Liver (tissue), 9 donors: ENCODE results near the gene TSPAN33. TPM values are rescaled to one million over a fixed set of nuclear protein-coding genes. Genes with fewer than 3 reads are reported as not detected.

Experiments used
- DNase-seq: peaks from one replicate; pipeline ENCODE4 v3.0.0-alpha.2; 2017; ENCODE audit warnings: low spot score
- H3K27ac ChIP-seq, 2 donors: one replicate each; pipeline ENCODE4 v1.7.0; 2013; ENCODE audit warnings: inconsistent platforms in 2 of 2, low read length in 2 of 2, control low read depth in 1 of 2, low read depth in 1 of 2, mild to moderate bottlenecking in 1 of 2
- H3K27me3 ChIP-seq, 4 donors: one replicate each; pipeline versions ENCODE4 v1.6.1 to v1.7.0; 2013; ENCODE audit warnings: low read length in 3 of 4, inconsistent platforms in 1 of 4, mild to moderate bottlenecking in 1 of 4, moderate library complexity in 1 of 4; ENCODE audit not compliant: control insufficient read depth in 4 of 4, insufficient read depth in 4 of 4
- H3K36me3 ChIP-seq, 4 donors: one replicate each; pipeline versions ENCODE4 v1.6.1 to v1.7.0; 2013; ENCODE audit warnings: low read length in 3 of 4, mild to moderate bottlenecking in 3 of 4, low read depth in 1 of 4, moderate library complexity in 1 of 4; ENCODE audit not compliant: control insufficient read depth in 4 of 4, insufficient read depth in 3 of 4
- H3K4me1 ChIP-seq, 4 donors: one replicate each; pipeline versions ENCODE4 v1.6.1 to v1.7.0; 2013; ENCODE audit warnings: low read length in 3 of 4, mild to moderate bottlenecking in 3 of 4, moderate library complexity in 1 of 4; ENCODE audit not compliant: control insufficient read depth in 4 of 4, insufficient read depth in 4 of 4
- H3K4me3 ChIP-seq, 3 donors: one replicate each; pipeline versions ENCODE4 v1.6.1 to v1.7.0; 2013; ENCODE audit warnings: low read length in 3 of 3, control low read depth in 1 of 3, low read depth in 1 of 3, mild to moderate bottlenecking in 1 of 3
- H3K9ac ChIP-seq, 2 donors: one replicate each; pipeline ENCODE4 v1.7.0; 2013; ENCODE audit warnings: low read length in 2 of 2, mild to moderate bottlenecking in 2 of 2, moderate library complexity in 2 of 2, control low read depth in 1 of 2, low read depth in 1 of 2
- H3K9me3 ChIP-seq, 4 donors: one replicate each; pipeline versions ENCODE4 v1.6.1 to v1.7.0; 2013; ENCODE audit warnings: low read length in 3 of 4; ENCODE audit not compliant: control insufficient read depth in 4 of 4
- ATF3 ChIP-seq: IDR thresholded peaks from 2 replicates; pipeline ENCODE4 v1.6.1; 2016; ENCODE audit warnings: antibody characterized with exemption
- EGR1 ChIP-seq, 2 donors: IDR thresholded peaks; 2 replicates each; pipeline ENCODE4 v1.6.1; 2016 to 2018; ENCODE audit warnings: antibody characterized with exemption in 2 of 2, low read depth in 2 of 2
- FOXA1 ChIP-seq: IDR thresholded peaks from 2 replicates; pipeline ENCODE4 v1.6.1; 2016; ENCODE audit warnings: antibody characterized with exemption
- FOXA2 ChIP-seq: IDR thresholded peaks from 2 replicates; pipeline ENCODE4 v1.6.1; 2016; ENCODE audit warnings: antibody characterized with exemption
- GABPA ChIP-seq, 2 donors: IDR thresholded peaks in 1 of 2; conservative IDR thresholded peaks in 1 of 2; 2 replicates each; pipeline ENCODE4 v1.6.1; 2016; ENCODE audit warnings: antibody characterized with exemption in 2 of 2, mild to moderate bottlenecking in 1 of 2, moderate library complexity in 1 of 2
- HNF4A ChIP-seq, 2 donors: conservative IDR thresholded peaks; 2 replicates each; pipeline ENCODE4 v1.6.1; 2016; ENCODE audit warnings: antibody characterized with exemption in 2 of 2, mild to moderate bottlenecking in 2 of 2
- HNF4G ChIP-seq: IDR thresholded peaks from 2 replicates; pipeline ENCODE4 v1.6.1; 2016; ENCODE audit warnings: antibody characterized with exemption
- JUND ChIP-seq, 2 donors: IDR thresholded peaks; 2 replicates each; pipeline ENCODE4 v1.6.1; 2016; ENCODE audit warnings: antibody characterized with exemption in 2 of 2
- MAX ChIP-seq: IDR thresholded peaks from 2 replicates; pipeline ENCODE4 v1.6.1; 2016; ENCODE audit warnings: antibody characterized with exemption
- NR2F2 ChIP-seq: IDR thresholded peaks from 2 replicates; pipeline ENCODE4 v1.6.1; 2016; ENCODE audit warnings: antibody characterized with exemption
- RAD21 ChIP-seq, 2 donors: IDR thresholded peaks; 2 replicates each; pipeline ENCODE4 v1.6.1; 2016; ENCODE audit warnings: antibody characterized with exemption in 2 of 2, mild to moderate bottlenecking in 2 of 2
- RXRA ChIP-seq, 2 donors: IDR thresholded peaks; 2 replicates each; pipeline ENCODE4 v1.6.1; 2017 to 2018; ENCODE audit warnings: antibody characterized with exemption in 2 of 2, mild to moderate bottlenecking in 1 of 2
- SP1 ChIP-seq: IDR thresholded peaks from 2 replicates; pipeline ENCODE4 v1.6.1; 2018; ENCODE audit warnings: antibody characterized with exemption, mild to moderate bottlenecking
- TAF1 ChIP-seq: conservative IDR thresholded peaks from 2 replicates; pipeline ENCODE4 v1.6.1; 2016; ENCODE audit warnings: antibody characterized with exemption, mild to moderate bottlenecking
- YY1 ChIP-seq: IDR thresholded peaks from 2 replicates; pipeline ENCODE4 v1.6.1; 2016; ENCODE audit warnings: antibody characterized with exemption, mild to moderate bottlenecking
- WGBS: extraction: QIAGEN DNeasy Blood & Tissue Kit; methylation state at CpG from one replicate; pipeline ENCODE4 v1.1.7; 2013; 5-methylcytosine and 5-hydroxymethylcytosine counted together
- polyA plus RNA-seq, 2 donors: library from polyadenylated mRNA; stranded (reverse) in 1 of 2; unstranded in 1 of 2; fragments of 200-250 nt in 1 of 2; fragments of >200 nt in 1 of 2; fragmentation: Nextera tagmentation in 1 of 2; extraction: Ambion mirVana in 1 of 2; gene quantifications; one replicate each; pipeline versions ENCODE4 v1.2.1 to v1.2.3, GENCODE V29; 2013 to 2015
- total RNA-seq, 2 donors: library from RNA; depleted of rRNA; stranded (reverse); fragments of >200 nt; gene quantifications; one replicate each; pipeline ENCODE4 v1.2.3, GENCODE V29; 2014
- TF ChIP-seq, protein P1 (sequence below): fragments of 150-350 bp; IDR thresholded peaks from 2 replicates; pipeline ENCODE4 v1.5.1; 2017; ENCODE audit warnings: improper control_type of control experiment, low read depth, low read length; ENCODE audit not compliant: missing input control
- TF ChIP-seq, protein P2 (sequence below): IDR thresholded peaks from 2 replicates; pipeline ENCODE4 v1.6.1; 2016; ENCODE audit warnings: antibody characterized with exemption
- TF ChIP-seq, protein P3 (sequence below): IDR thresholded peaks from 2 replicates; pipeline ENCODE4 v1.6.1; 2016; ENCODE audit warnings: antibody characterized with exemption, mild to moderate bottlenecking
- donor health status: healthy.
- donor health status: healthy.
- donor health status: healthy.
- donor health status: healthy.
- donor health status: healthy.

The TSPAN33 gene, protein sequence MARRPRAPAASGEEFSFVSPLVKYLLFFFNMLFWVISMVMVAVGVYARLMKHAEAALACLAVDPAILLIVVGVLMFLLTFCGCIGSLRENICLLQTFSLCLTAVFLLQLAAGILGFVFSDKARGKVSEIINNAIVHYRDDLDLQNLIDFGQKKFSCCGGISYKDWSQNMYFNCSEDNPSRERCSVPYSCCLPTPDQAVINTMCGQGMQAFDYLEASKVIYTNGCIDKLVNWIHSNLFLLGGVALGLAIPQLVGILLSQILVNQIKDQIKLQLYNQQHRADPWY
- 10 to 100 TPM; 18.1 to 29.3 TPM for total RNA-seq
- polyA plus RNA-seq: 10 to 100 TPM; 13.4 to 22.8 TPM

DNA sequence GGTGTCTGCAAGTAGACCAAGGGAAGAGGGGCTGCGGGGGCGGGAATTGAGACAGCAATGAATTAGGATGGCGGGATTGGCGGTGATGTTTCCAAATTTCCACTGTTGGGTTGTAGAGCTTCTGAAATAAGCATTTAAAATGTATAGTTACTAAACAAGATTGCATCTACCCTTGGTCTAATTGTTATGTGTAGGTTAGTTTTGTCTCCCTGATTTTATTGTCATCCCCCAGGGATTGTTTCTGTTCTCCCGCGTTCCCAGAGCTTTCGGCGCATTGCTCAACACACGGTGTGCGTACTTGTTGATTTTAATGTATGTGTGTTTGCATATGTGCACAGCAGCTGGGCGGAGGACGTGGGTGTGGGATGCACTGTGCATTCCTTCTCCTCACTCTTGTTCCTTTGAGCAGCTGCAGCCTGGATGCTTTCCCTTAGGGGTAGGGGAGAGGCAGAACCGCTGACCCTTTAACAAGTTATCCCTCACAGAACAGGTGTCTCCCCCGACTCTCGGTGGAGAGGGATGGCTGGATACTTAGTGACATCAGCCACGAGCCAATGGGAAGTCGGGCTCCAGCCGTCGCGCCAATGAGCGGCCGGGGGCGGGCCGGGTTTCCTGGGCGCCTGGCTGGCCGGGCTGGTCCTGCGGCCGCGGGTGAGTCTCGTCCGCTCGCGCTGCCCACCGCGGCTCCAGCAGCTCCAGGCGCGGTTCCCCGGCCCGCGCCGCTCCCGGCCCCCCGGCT lies at the start of gene TSPAN33:
TSS of gene TSPAN33 (plus strand) at position 613 of the 739 bp plus-strand sequence. CDS start 274 bp downstream, outside the sequence.
- H3K36me3 ChIP-seq: no peaks in the 10 kb centered on the region
- peaks cover 0 to 18% (median 15%) of the 10 kb centered on the region in 4 donors for H3K4me1 ChIP-seq
- H3K9ac ChIP-seq: peak within 1 kb of the TSS in 1 of 2 donors; percentile 40
- DNase-seq: peak; percentile 73
- peak within 1 kb of the TSS; percentile 50 to 85 (median 82) for H3K4me3 ChIP-seq
- WGBS: 2% methylated on average over 43 of the region's 43 CpGs
- no peaks in the 10 kb centered on the region for H3K9me3 ChIP-seq
- no peaks in the 10 kb centered on the region for H3K27me3 ChIP-seq
- TF ChIP-seq HNF4G (no peak), SP1 (no peak), JUND (IDR thresholded peaks at IDR 0.05) (no peak), RAD21 (IDR thresholded peaks at IDR 0.05) (no peak), EGR1 (IDR thresholded peaks at IDR 0.05; ENCODE audit: low read depth in 2 of 2) (no peak), HNF4A (conservative IDR thresholded peaks at IDR 0.05) (no peak), FOXA2 (no peak), GABPA (IDR thresholded peaks at IDR 0.05 in 1 of 2, conservative IDR thresholded peaks at IDR 0.05 in 1 of 2) (no peak), NR2F2 (no peak)
- TF ChIP-seq, protein P1, sequence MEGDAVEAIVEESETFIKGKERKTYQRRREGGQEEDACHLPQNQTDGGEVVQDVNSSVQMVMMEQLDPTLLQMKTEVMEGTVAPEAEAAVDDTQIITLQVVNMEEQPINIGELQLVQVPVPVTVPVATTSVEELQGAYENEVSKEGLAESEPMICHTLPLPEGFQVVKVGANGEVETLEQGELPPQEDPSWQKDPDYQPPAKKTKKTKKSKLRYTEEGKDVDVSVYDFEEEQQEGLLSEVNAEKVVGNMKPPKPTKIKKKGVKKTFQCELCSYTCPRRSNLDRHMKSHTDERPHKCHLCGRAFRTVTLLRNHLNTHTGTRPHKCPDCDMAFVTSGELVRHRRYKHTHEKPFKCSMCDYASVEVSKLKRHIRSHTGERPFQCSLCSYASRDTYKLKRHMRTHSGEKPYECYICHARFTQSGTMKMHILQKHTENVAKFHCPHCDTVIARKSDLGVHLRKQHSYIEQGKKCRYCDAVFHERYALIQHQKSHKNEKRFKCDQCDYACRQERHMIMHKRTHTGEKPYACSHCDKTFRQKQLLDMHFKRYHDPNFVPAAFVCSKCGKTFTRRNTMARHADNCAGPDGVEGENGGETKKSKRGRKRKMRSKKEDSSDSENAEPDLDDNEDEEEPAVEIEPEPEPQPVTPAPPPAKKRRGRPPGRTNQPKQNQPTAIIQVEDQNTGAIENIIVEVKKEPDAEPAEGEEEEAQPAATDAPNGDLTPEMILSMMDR: no peak
- TF ChIP-seq, protein P2, sequence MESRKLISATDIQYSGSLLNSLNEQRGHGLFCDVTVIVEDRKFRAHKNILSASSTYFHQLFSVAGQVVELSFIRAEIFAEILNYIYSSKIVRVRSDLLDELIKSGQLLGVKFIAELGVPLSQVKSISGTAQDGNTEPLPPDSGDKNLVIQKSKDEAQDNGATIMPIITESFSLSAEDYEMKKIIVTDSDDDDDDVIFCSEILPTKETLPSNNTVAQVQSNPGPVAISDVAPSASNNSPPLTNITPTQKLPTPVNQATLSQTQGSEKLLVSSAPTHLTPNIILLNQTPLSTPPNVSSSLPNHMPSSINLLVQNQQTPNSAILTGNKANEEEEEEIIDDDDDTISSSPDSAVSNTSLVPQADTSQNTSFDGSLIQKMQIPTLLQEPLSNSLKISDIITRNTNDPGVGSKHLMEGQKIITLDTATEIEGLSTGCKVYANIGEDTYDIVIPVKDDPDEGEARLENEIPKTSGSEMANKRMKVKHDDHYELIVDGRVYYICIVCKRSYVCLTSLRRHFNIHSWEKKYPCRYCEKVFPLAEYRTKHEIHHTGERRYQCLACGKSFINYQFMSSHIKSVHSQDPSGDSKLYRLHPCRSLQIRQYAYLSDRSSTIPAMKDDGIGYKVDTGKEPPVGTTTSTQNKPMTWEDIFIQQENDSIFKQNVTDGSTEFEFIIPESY: no peak
- TF ChIP-seq, protein P3, sequence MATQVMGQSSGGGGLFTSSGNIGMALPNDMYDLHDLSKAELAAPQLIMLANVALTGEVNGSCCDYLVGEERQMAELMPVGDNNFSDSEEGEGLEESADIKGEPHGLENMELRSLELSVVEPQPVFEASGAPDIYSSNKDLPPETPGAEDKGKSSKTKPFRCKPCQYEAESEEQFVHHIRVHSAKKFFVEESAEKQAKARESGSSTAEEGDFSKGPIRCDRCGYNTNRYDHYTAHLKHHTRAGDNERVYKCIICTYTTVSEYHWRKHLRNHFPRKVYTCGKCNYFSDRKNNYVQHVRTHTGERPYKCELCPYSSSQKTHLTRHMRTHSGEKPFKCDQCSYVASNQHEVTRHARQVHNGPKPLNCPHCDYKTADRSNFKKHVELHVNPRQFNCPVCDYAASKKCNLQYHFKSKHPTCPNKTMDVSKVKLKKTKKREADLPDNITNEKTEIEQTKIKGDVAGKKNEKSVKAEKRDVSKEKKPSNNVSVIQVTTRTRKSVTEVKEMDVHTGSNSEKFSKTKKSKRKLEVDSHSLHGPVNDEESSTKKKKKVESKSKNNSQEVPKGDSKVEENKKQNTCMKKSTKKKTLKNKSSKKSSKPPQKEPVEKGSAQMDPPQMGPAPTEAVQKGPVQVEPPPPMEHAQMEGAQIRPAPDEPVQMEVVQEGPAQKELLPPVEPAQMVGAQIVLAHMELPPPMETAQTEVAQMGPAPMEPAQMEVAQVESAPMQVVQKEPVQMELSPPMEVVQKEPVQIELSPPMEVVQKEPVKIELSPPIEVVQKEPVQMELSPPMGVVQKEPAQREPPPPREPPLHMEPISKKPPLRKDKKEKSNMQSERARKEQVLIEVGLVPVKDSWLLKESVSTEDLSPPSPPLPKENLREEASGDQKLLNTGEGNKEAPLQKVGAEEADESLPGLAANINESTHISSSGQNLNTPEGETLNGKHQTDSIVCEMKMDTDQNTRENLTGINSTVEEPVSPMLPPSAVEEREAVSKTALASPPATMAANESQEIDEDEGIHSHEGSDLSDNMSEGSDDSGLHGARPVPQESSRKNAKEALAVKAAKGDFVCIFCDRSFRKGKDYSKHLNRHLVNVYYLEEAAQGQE: no peak
- H3K27ac ChIP-seq: no peak within 1 kb of the TSS

DNA sequence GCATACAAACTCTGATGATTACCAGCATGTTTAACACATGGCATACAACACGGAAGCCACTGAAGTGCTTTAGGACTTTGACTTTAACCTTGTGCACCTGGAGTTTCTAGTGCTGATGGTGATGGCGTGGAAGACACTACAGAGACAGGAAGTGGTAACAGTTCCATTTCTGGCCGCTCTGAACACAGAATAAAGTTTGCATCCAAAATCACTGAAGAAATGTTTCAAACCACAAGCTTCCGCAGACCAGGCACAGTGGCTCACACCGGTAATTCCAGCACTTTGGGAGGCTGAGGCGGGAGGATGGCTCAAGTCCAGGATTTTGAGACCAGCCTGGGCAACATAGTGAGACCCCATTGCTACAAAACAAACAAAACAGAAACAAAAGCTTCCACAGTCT lies 49.2 kb upstream of the TSPAN33 start:
- Histone ChIP-seq H3K9me3 (no peaks in the 10 kb centered on the region), H3K4me3 (no peak overlapping the region), H3K36me3 (no peaks in the 10 kb centered on the region), H3K27ac (no peak overlapping the region), H3K4me1 (peaks cover 7 to 17% (median 10%) of the 10 kb centered on the region in 4 donors), H3K27me3 (no peaks in the 10 kb centered on the region), H3K9ac (no peak overlapping the region)
- no peak for DNase-seq
- 68% methylated on average over 6 of the region's 6 CpGs for WGBS
- no peak for TF ChIP-seq RAD21 (IDR thresholded peaks at IDR 0.05)
- TF ChIP-seq FOXA2: no peak
- TF ChIP-seq JUND (IDR thresholded peaks at IDR 0.05): no peak
- TF ChIP-seq SP1: no peak
- TF ChIP-seq YY1: no peak
- no peak for TF ChIP-seq HNF4G
- TF ChIP-seq, protein P1: no peak
- TF ChIP-seq TAF1: no peak
- TF ChIP-seq NR2F2: no peak
- TF ChIP-seq MAX: no peak
- TF ChIP-seq EGR1 (IDR thresholded peaks at IDR 0.05; ENCODE audit: low read depth in 2 of 2): no peak
- no peak for TF ChIP-seq RXRA (IDR thresholded peaks at IDR 0.05)
- no peak for TF ChIP-seq ATF3
- no peak for TF ChIP-seq FOXA1
- TF ChIP-seq GABPA (IDR thresholded peaks at IDR 0.05 in 1 of 2, conservative IDR thresholded peaks at IDR 0.05 in 1 of 2): no peak
